Measurements from ENCODE around the gene TRIM47. TPM values are rescaled to one million over a fixed set of nuclear protein-coding genes. Genes with fewer than 3 reads are reported as not detected.

Gene TRIM47
- total and polyA plus RNA-seq, 2 of the 13 experiments (the other 11 are each of a cell fraction or from before 2014, with no cell fraction given): 33.5 to 82.0 TPM

DNA sequence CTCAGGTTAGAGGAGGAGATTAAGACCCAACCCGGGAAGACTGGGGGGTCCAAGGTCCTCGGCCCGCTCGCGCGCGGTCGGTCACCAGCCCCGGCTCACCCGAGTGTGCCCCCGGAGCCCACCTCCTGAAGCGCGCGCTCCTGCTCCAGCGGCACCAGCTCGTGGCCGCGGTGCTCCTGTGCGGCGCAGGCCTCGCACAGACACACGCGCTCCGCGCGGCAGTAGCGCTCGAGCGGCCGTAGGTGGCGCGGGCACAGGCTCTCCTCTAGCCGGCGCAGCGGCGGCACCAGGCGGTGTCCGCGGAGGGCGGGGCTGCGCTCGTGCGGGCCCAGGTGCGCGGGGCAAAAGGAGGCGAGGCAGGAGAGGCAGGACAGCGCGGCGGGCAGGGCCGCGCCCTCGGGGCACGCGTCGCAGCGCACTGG lies 618 bp downstream of the TRIM47 start (continued):
- TF ChIP-seq, protein P1, sequence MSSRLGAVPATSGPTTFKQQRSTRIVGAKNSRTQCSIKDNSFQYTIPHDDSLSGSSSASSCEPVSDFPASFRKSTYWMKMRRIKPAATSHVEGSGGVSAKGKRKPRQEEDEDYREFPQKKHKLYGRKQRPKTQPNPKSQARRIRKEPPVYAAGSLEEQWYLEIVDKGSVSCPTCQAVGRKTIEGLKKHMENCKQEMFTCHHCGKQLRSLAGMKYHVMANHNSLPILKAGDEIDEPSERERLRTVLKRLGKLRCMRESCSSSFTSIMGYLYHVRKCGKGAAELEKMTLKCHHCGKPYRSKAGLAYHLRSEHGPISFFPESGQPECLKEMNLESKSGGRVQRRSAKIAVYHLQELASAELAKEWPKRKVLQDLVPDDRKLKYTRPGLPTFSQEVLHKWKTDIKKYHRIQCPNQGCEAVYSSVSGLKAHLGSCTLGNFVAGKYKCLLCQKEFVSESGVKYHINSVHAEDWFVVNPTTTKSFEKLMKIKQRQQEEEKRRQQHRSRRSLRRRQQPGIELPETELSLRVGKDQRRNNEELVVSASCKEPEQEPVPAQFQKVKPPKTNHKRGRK (CRISPR knock-in tag; IDR thresholded peaks at IDR 0.05): no peak
- no peak for TF ChIP-seq ISL2 (CRISPR knock-in tag; IDR thresholded peaks at IDR 0.05)
- TF ChIP-seq, protein P2, sequence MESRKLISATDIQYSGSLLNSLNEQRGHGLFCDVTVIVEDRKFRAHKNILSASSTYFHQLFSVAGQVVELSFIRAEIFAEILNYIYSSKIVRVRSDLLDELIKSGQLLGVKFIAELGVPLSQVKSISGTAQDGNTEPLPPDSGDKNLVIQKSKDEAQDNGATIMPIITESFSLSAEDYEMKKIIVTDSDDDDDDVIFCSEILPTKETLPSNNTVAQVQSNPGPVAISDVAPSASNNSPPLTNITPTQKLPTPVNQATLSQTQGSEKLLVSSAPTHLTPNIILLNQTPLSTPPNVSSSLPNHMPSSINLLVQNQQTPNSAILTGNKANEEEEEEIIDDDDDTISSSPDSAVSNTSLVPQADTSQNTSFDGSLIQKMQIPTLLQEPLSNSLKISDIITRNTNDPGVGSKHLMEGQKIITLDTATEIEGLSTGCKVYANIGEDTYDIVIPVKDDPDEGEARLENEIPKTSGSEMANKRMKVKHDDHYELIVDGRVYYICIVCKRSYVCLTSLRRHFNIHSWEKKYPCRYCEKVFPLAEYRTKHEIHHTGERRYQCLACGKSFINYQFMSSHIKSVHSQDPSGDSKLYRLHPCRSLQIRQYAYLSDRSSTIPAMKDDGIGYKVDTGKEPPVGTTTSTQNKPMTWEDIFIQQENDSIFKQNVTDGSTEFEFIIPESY (CRISPR knock-in tag; IDR thresholded peaks at IDR 0.05): no peak; the same call in 1 of the 2 replicates
- no peak for TF ChIP-seq ZNF354B (CRISPR knock-in tag; IDR thresholded peaks at IDR 0.05)
- peak; percentile 62; the same call in 1 of the 2 replicates for TF ChIP-seq PHF8 (CRISPR knock-in tag; IDR thresholded peaks at IDR 0.05)
- peak; percentile 88 for TF ChIP-seq MED8 (CRISPR knock-in tag; IDR thresholded peaks at IDR 0.05; ENCODE audit: insufficient replicate concordance)
- peak; percentile 24; the same call in 1 of the 2 replicates for TF ChIP-seq SIN3A (IDR thresholded peaks at IDR 0.05; ENCODE audit: borderline replicate concordance, low read depth, low read length)
- TF ChIP-seq HDAC6 (IDR thresholded peaks at IDR 0.05; ENCODE audit: low read depth, low read length): no peak
- TF ChIP-seq PAWR (CRISPR knock-in tag; IDR thresholded peaks at IDR 0.05; ENCODE audit: borderline replicate concordance): no peak; the same call in 1 of the 2 replicates
- TF ChIP-seq, protein P3, sequence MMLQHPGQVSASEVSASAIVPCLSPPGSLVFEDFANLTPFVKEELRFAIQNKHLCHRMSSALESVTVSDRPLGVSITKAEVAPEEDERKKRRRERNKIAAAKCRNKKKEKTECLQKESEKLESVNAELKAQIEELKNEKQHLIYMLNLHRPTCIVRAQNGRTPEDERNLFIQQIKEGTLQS (CRISPR knock-in tag; IDR thresholded peaks at IDR 0.05): no peak
- TF ChIP-seq NCOA2 (CRISPR knock-in tag; IDR thresholded peaks at IDR 0.05): no peak
- TF ChIP-seq ZNF263 (CRISPR knock-in tag; IDR thresholded peaks at IDR 0.05): peak; percentile 72
- TF ChIP-seq, protein P4, sequence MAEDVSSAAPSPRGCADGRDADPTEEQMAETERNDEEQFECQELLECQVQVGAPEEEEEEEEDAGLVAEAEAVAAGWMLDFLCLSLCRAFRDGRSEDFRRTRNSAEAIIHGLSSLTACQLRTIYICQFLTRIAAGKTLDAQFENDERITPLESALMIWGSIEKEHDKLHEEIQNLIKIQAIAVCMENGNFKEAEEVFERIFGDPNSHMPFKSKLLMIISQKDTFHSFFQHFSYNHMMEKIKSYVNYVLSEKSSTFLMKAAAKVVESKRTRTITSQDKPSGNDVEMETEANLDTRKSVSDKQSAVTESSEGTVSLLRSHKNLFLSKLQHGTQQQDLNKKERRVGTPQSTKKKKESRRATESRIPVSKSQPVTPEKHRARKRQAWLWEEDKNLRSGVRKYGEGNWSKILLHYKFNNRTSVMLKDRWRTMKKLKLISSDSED (CRISPR knock-in tag; IDR thresholded peaks at IDR 0.05): peak; percentile 70; the same call in 1 of the 2 replicates
- peak; percentile 98 for TF ChIP-seq HNRNPLL (IDR thresholded peaks at IDR 0.05; ENCODE audit: low read depth, low read length, poor library complexity, severe bottlenecking)
- no peak for TF ChIP-seq ZNF605 (CRISPR knock-in tag; IDR thresholded peaks at IDR 0.05)
- TF ChIP-seq, protein P5, sequence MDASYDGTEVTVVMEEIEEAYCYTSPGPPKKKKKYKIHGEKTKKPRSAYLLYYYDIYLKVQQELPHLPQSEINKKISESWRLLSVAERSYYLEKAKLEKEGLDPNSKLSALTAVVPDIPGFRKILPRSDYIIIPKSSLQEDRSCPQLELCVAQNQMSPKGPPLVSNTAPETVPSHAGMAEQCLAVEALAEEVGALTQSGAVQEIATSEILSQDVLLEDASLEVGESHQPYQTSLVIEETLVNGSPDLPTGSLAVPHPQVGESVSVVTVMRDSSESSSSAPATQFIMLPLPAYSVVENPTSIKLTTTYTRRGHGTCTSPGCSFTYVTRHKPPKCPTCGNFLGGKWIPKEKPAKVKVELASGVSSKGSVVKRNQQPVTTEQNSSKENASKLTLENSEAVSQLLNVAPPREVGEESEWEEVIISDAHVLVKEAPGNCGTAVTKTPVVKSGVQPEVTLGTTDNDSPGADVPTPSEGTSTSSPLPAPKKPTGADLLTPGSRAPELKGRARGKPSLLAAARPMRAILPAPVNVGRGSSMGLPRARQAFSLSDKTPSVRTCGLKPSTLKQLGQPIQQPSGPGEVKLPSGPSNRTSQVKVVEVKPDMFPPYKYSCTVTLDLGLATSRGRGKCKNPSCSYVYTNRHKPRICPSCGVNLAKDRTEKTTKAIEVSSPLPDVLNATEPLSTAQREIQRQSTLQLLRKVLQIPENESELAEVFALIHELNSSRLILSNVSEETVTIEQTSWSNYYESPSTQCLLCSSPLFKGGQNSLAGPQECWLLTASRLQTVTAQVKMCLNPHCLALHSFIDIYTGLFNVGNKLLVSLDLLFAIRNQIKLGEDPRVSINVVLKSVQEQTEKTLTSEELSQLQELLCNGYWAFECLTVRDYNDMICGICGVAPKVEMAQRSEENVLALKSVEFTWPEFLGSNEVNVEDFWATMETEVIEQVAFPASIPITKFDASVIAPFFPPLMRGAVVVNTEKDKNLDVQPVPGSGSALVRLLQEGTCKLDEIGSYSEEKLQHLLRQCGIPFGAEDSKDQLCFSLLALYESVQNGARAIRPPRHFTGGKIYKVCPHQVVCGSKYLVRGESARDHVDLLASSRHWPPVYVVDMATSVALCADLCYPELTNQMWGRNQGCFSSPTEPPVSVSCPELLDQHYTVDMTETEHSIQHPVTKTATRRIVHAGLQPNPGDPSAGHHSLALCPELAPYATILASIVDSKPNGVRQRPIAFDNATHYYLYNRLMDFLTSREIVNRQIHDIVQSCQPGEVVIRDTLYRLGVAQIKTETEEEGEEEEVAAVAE (CRISPR knock-in tag; IDR thresholded peaks at IDR 0.05; ENCODE audit: borderline replicate concordance): no peak
- TF ChIP-seq, protein P6, sequence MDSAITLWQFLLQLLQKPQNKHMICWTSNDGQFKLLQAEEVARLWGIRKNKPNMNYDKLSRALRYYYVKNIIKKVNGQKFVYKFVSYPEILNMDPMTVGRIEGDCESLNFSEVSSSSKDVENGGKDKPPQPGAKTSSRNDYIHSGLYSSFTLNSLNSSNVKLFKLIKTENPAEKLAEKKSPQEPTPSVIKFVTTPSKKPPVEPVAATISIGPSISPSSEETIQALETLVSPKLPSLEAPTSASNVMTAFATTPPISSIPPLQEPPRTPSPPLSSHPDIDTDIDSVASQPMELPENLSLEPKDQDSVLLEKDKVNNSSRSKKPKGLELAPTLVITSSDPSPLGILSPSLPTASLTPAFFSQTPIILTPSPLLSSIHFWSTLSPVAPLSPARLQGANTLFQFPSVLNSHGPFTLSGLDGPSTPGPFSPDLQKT (CRISPR knock-in tag; IDR thresholded peaks at IDR 0.05; ENCODE audit: borderline replicate concordance): peak; percentile 72; the same call in 1 of the 2 replicates
- TF ChIP-seq, protein P7, sequence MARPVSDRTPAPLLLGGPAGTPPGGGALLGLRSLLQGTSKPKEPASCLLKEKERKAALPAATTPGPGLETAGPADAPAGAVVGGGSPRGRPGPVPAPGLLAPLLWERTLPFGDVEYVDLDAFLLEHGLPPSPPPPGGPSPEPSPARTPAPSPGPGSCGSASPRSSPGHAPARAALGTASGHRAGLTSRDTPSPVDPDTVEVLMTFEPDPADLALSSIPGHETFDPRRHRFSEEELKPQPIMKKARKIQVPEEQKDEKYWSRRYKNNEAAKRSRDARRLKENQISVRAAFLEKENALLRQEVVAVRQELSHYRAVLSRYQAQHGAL (CRISPR knock-in tag; IDR thresholded peaks at IDR 0.05; ENCODE audit: not compliant biosample characterization): peak; percentile 57

Data from HepG2 (cell line).